ENCODE measurements around the gene NRBP1.
A peak's percentile ranks its signal among the peaks of the same experiment; 100 is the strongest.

The NRBP1 gene

GRCh38 chr2:27431395-27431794 is 3.0 kb downstream of the NRBP1 start (continued):
- TF ChIP-seq KLF17 (tag by site-specific recombination; IDR thresholded peaks at IDR 0.05) = peak; percentile 53; the same call in 1 of the 2 replicates
- TF ChIP-seq ZNF600 (tag by site-specific recombination; IDR thresholded peaks at IDR 0.05) = 0 out of 2 replicates have a peak, but pooled peaks have one; percentile 16
- peak; percentile 67 for TF ChIP-seq SCRT2 (tag by site-specific recombination; IDR thresholded peaks at IDR 0.05)
- peak; percentile 22; the same call in 1 of the 2 replicates for TF ChIP-seq ZNF184 (tag by site-specific recombination; IDR thresholded peaks at IDR 0.05)
- TF ChIP-seq, protein P1, sequence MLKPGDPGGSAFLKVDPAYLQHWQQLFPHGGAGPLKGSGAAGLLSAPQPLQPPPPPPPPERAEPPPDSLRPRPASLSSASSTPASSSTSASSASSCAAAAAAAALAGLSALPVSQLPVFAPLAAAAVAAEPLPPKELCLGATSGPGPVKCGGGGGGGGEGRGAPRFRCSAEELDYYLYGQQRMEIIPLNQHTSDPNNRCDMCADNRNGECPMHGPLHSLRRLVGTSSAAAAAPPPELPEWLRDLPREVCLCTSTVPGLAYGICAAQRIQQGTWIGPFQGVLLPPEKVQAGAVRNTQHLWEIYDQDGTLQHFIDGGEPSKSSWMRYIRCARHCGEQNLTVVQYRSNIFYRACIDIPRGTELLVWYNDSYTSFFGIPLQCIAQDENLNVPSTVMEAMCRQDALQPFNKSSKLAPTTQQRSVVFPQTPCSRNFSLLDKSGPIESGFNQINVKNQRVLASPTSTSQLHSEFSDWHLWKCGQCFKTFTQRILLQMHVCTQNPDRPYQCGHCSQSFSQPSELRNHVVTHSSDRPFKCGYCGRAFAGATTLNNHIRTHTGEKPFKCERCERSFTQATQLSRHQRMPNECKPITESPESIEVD (tag by site-specific recombination; IDR thresholded peaks at IDR 0.05) = peak; percentile 68
- TF ChIP-seq FEZF1 (tag by site-specific recombination; IDR thresholded peaks at IDR 0.05) = no peak
- TF ChIP-seq ZNF23 (tag by site-specific recombination; IDR thresholded peaks at IDR 0.05; ENCODE audit: borderline replicate concordance) = no peak
- TF ChIP-seq ZNF24 (tag by site-specific recombination; IDR thresholded peaks at IDR 0.05) = peak; percentile 63; the same call in 1 of the 2 replicates
- TF ChIP-seq, protein P2, sequence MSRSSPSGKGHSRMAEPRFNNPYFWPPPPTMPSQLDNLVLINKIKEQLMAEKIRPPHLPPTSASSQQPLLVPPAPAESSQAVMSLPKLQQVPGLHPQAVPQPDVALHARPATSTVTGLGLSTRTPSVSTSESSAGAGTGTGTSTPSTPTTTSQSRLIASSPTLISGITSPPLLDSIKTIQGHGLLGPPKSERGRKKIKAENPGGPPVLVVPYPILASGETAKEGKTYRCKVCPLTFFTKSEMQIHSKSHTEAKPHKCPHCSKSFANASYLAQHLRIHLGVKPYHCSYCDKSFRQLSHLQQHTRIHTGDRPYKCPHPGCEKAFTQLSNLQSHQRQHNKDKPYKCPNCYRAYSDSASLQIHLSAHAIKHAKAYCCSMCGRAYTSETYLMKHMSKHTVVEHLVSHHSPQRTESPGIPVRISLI (tag by site-specific recombination; IDR thresholded peaks at IDR 0.05) = peak; percentile 98
- TF ChIP-seq TSHZ1 (tag by site-specific recombination; IDR thresholded peaks at IDR 0.05; ENCODE audit: borderline replicate concordance) = 0 out of 2 replicates have a peak, but pooled peaks have one; percentile 34

DNA sequence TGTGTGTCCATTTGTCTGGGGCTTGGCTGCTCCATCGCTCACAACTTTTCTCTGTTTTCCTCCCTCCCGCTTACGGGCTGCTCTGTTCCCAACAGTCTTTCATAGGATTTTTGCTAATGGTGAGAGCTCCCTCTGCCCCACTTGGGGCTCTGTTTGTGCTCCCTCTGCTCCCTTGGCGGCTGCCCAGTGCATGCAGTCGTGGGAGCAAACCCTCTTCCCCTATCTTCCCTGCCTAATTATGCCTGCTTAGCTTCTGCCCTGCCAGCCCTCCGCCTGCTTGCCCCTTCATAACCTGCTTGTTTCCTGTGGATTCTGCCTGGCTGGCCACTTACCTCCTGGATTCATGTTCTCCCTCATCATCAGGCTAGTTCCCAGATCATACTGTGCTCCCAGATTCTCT is 7.2 kb downstream of the NRBP1 start:
- H3K27ac ChIP-seq (ENCODE audit: extremely low read depth, low read depth, low read length) = no peak overlapping the region
- H3K4me3 ChIP-seq (ENCODE audit: low read depth, low read length) = no peak overlapping the region
- POLR2A ChIA-PET = no interaction called here
- CTCF ChIA-PET = no interaction called here
- H3K9me3 ChIP-seq (ENCODE audit: control insufficient read depth, insufficient read depth, low read depth, low read length) = no peaks in the 10 kb centered on the region
- peaks cover 66 to 74% of the 10 kb centered on the region in 2 experiments for H3K36me3 ChIP-seq (ENCODE audit: control insufficient read depth in 2 of 2, insufficient read depth in 1 of 2, low read length in 2 of 2)
- H3K4me1 ChIP-seq (ENCODE audit: control insufficient read depth, insufficient read depth, low read length) = peaks cover 6% of the 10 kb centered on the region
- TF ChIP-seq ZNF580 (tag by site-specific recombination; IDR thresholded peaks at IDR 0.05) = no peak
- TF ChIP-seq SP7 (tag by site-specific recombination; IDR thresholded peaks at IDR 0.05) = no peak
- TF ChIP-seq ZNF585B (tag by site-specific recombination; IDR thresholded peaks at IDR 0.05) = no peak
- no peak for TF ChIP-seq SP3 (tag by site-specific recombination; IDR thresholded peaks at IDR 0.05)
- TF ChIP-seq KLF17 (tag by site-specific recombination; IDR thresholded peaks at IDR 0.05) = no peak
- TF ChIP-seq ZNF175 (tag by site-specific recombination; IDR thresholded peaks at IDR 0.05) = no peak
- TF ChIP-seq, protein P3, sequence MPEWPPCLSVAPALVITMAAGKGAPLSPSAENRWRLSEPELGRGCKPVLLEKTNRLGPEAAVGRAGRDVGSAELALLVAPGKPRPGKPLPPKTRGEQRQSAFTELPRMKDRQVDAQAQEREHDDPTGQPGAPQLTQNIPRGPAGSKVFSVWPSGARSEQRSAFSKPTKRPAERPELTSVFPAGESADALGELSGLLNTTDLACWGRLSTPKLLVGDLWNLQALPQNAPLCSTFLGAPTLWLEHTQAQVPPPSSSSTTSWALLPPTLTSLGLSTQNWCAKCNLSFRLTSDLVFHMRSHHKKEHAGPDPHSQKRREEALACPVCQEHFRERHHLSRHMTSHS (tag by site-specific recombination; IDR thresholded peaks at IDR 0.05) = no peak
- TF ChIP-seq REST (tag by site-specific recombination; IDR thresholded peaks at IDR 0.05) = no peak
- TF ChIP-seq, protein P4, sequence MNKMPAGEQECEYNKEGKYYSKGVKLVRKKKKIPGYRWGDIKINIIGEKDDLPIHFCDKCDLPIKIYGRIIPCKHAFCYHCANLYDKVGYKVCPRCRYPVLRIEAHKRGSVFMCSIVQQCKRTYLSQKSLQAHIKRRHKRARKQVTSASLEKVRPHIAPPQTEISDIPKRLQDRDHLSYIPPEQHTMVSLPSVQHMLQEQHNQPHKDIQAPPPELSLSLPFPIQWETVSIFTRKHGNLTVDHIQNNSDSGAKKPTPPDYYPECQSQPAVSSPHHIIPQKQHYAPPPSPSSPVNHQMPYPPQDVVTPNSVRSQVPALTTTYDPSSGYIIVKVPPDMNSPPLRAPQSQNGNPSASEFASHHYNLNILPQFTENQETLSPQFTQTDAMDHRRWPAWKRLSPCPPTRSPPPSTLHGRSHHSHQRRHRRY (tag by site-specific recombination; IDR thresholded peaks at IDR 0.05) = no peak
- no peak for TF ChIP-seq MZF1 (tag by site-specific recombination; IDR thresholded peaks at IDR 0.05; ENCODE audit: borderline replicate concordance)
- no peak for TF ChIP-seq KLF10 (tag by site-specific recombination; IDR thresholded peaks at IDR 0.05)

Data from HEK293 (cell line).